Stimulated activated CD8-positive, alpha-beta memory T cell treated with anti-CD3 and anti-CD28 coated beads, Interleukin-12 subunit alpha, Interleukin-12 subunit beta, amount 100 ng/mL, for 24 hours (primary cell): Measurements from ENCODE around the gene LAMA2.
"Not testable (repeated sequence)": the region's sequence is repeated elsewhere in the genome, so short reads cannot be mapped to it uniquely, and the experiment has no call there.

Experiments
- DNase-seq: peaks from one replicate; pipeline ENCODE4 v3.0.0-alpha.2; 2020; ENCODE audit errors: extremely low read depth

The LAMA2 gene

DNA sequence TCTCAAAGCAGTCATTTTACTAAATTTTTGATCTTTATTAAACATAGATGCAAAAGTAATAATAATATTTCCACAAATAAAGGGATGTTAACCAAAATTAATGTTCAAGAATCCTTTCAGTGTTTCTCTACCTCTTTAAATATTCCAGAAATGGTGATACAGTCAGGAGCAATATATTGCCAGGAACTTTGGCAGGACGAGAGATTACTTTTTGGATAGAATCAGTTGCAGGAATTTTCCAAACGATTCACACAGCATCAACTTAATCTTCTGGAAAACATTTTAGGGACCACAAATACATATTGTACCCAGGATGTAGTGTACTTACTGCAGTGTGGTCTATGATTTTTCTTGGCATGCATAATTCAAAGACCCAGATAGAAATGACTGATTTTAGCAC is 125.7 kb downstream of the LAMA2 start:
- DNase-seq, result no peak

DNA sequence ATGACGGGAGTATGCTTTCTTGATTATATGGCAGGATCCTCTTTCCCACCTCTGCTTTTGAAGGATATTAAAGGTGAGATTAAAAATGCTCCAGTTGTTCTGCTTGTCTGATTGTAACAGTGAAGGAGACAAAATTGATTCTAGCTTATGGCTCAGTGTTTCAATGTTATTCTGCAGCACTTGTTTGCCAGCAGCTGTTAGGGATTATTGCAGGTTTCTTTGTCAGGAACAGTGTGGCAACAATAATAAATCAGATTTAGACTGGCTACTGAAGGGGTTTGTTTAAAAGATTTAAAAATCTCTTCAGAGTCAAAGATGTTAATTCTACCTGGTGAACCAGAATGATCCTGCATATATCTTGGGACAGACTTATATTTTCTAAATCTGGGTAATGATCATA is 126.9 kb downstream of the LAMA2 start:
- DNase-seq, result no peak

DNA sequence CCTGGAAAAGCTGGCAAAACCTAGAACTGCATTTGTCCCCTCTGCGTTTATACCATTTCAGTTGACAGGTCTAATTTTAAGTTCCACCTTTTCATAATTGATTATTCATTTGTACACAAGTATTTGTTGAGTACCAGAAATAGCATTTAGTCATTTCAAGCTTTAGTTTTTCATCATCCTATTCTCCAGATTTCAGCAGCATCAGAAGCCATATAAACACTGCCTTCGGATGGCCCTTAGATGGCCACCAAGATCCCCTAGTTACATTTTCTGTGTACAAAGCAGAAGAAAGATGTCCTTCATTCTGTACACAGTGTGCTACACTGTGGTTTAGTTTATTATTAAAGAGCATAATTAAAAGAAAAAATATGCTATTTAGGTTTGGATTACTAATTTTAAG is 131.4 kb downstream of the LAMA2 start:
- DNase-seq, result no peak

DNA sequence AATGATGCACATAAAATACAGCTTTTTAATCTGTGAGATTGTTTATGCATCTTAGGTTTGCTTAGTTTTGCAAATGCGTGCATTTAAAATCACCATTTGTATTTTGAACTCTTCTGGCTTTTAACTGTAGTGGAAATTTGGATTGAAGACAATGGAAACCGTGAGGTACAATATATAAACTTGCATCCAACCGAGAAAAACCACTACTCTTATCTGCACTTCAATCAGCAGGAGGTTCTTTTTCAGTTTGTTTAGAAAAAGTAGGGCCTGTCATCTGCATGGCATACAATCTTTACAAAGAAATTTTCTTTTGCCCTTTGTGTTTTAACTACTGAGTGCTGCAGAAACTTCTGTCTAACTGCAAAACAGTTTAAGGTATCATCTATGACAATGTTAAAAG is 132.8 kb downstream of the LAMA2 start:
- DNase-seq, result no peak

DNA sequence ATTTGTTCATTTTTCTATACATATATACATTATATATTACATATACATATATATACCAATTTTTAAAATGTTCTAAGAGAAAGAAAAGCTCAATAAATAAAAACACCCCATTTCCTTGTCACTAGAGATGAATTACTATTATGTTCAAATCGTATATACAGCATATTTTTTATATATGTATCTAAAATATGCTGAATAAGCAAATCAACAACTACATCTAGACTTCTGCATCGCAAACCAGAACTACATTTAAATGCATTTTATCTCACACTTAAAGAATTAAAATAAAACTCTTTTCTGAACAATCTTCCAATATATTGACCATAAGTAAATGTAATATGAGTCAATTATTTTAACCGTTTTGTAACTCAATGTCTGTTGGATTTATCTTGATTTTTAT is 133.9 kb downstream of the LAMA2 start:
- DNase-seq, result no peak

GRCh38 chr6:129022011-129022553 is 139.1 kb downstream of the LAMA2 start:
- DNase-seq, result no peak

DNA sequence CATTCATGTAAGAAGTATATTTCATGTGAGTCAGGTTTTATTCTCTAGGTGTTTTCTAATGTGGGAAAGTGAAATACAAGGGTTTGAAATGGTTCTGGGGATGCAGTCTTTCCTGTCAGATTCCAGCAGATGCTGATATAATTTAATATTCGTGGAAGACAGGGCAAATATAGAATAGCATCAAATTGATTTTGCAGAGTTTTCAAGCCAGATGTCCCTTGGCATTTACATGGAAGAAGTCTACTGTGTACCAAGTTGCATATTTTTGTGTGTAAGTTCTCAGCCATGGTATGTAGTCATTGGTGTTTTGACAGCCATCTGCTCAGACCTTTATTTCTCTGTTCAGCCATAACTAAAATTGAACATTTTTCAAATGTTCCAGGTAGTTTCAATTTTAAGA is 143.7 kb downstream of the LAMA2 start:
- DNase-seq, result no peak

- DNase-seq, result no peak
Measured at GRCh38 chr6:129029778-129030177, 146.8 kb downstream of the LAMA2 start.

GRCh38 chr6:129030215-129030614 is 147.3 kb downstream of the LAMA2 start:
- DNase-seq, result no peak

- no peak for DNase-seq
Measured at GRCh38 chr6:129031051-129031599, 148.2 kb downstream of the LAMA2 start.

GRCh38 chr6:129032602-129033001 is 149.7 kb downstream of the LAMA2 start:
- no peak for DNase-seq

GRCh38 chr6:129033180-129033579 is 150.2 kb downstream of the LAMA2 start:
- DNase-seq, result no peak

DNA sequence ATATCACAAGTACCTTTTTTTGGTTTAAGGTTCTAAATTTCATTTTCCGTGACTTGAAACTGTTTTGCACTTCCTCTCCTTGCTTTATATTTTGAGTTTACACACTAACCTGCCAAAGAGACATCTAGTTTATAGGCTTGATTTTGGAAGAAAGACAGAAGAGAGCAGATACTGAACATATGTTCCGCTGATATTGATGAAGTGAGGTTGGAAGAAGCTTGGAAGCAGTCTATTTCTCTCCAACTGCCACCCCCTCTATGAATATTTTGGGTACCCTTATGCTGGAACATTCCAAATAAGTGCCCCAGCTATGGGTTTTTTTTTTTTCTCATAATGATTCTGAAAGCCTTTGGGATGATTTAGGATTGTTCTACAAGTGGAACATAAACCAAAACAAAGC is 150.6 kb downstream of the LAMA2 start:
- DNase-seq, result no peak

DNA sequence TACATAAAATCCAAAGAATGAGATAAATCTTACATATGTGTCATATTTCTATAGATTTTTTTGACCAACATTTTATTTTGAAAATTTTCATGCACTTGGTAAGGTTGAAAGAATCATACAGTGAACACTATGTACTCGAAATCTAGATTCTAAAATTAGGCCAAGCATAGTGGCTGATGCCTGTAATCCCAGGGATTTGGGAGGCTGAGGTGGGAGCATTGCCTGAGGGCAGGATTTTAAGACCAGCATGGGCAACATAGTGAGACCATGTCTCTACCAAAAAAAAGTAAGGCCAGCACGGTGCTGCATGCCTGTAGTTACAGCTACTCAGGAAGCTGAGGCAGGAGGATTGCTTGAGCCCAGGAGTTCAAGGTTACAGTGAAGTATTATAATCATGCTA is 158.6 kb downstream of the LAMA2 start:
- DNase-seq, result no peak

- DNase-seq, result no peak
Measured at GRCh38 chr6:129046526-129046925, 163.6 kb downstream of the LAMA2 start.

GRCh38 chr6:129047834-129048233 is 164.9 kb downstream of the LAMA2 start:
- no peak for DNase-seq

DNA sequence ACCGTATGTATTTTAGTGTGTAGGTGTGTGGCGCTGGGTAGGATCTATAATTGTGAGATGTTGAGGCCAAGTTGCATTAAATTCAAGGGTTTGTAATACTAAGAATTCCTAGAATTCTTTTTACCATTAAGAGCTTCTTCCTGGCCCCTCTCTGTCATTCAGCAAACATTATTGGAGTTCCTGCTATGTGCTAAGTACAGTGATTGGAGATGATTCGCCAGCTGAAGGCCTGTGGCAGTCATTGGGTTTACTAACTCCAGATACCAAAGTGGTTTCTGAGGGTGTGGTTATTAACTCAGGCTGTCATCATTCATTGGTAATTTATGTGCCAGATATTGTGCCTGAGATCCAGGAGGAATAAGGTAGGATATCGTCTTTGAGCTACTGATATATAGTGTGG is 167.1 kb downstream of the LAMA2 start:
- no peak for DNase-seq

DNA sequence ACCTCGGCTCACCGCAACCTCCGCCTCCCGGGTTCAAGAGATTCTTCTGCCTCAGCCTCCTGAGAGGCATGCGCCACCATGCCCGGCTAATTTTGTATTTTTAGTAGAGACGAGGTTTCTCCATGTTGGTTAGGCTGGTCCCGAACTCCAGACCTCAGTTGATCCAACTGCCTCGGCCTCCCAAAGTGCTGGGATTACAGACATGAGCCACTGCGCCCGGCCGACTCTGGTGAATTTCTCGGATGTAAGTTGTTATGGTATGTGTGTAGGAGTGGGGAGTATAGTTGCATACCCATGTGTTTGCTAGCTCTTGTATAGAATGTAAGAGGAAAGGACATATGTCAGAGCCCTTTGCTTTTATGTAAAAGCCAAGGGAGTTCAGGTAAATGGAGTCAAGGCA is 170.2 kb downstream of the LAMA2 start:
- not testable (repeated sequence) for DNase-seq

GRCh38 chr6:129055796-129056195 is 172.9 kb downstream of the LAMA2 start:
- DNase-seq, result no peak

- no peak for DNase-seq
Measured at GRCh38 chr6:129059650-129060049, 176.7 kb downstream of the LAMA2 start.

GRCh38 chr6:129069006-129069405 is 186.1 kb downstream of the LAMA2 start:
- no peak for DNase-seq

DNA sequence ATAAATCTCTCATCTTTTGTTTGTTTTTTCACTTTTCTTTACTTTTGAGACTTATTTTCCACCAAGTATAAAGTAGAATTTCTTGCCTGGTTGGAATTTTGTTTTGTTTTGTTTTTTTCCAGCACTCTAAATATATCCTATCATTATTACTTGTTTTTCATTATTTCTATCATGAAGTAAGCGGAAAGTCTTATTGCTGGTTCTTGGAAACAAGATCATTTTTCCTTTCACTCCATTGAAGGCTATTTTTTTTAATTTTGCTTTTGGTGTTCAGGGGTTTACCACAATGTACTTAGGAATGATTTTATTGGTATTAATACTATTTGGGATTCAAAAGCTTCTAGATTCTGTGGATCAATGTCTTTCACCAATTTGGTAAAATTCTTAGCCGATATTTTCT is 190.1 kb downstream of the LAMA2 start:
- no peak for DNase-seq

DNA sequence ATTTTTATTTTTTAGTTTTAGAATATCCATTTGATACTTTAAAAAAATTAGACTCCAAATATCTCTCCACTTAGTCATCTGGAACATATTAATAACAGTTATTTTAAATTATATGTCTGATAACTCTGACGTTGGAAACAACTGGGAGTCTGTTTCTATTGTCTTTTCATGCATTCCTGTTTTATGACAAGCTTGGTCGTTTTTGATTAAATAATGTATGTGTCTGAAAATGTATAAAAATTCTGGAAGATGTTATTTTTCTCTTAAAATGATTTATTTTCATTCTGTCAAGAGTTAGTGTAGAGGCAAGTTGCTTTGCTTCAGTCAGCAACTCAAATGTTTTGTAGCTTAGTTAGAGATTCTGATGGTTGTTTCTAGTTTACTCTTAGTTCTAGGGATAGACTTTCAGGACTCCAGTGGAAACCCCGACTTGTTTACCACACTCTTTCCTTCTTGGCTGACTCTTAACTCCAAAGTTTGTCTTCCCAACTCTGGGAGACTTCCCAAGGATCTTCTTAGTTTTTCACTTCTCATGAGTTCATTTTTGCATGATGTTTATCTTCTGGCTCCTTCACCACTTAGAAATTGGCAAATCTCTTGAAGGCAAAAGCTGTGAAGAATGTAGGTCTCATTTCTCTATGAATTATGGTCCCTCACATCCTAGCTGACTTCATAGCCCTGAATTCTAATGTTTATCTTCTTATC is 190.9 kb downstream of the LAMA2 start:
- DNase-seq, result no peak

GRCh38 chr6:129084406-129084805 is 201.5 kb downstream of the LAMA2 start:
- DNase-seq, result no peak
